ENCODE results near the gene AAR2. TPM values are rescaled to one million over a fixed set of nuclear protein-coding genes. Genes with fewer than 3 reads are reported as not detected.

The AAR2 gene
- total and polyA plus RNA-seq, 4 donors, result 14.1 to 17.9 (median 17.4) TPM

GRCh38 chr20:36234771-36235320 is 1.4 kb upstream of the AAR2 start:
- Histone ChIP-seq H3K36me3 (ENCODE audit: control insufficient read depth in 4 of 4, insufficient read depth in 3 of 4, low read depth in 1 of 4, low read length in 3 of 4) (peaks cover 0 to 6% (median 0%) of the 10 kb centered on the region in 4 donors), H3K9ac (ENCODE audit: low read depth in 1 of 2, low read length in 2 of 2) (no peak overlapping the region), H3K9me3 (ENCODE audit: control insufficient read depth in 4 of 4, low read length in 3 of 4) (no peaks in the 10 kb centered on the region), H3K4me3 (ENCODE audit: low read depth in 1 of 3, low read length in 3 of 3) (no peak overlapping the region), H3K27ac (ENCODE audit: low read depth in 1 of 2, low read length in 2 of 2) (no peak overlapping the region), H3K4me1 (ENCODE audit: control insufficient read depth in 4 of 4, insufficient read depth in 4 of 4, low read length in 3 of 4) (peaks cover 5 to 25% (median 20%) of the 10 kb centered on the region in 4 donors), H3K27me3 (ENCODE audit: control insufficient read depth in 4 of 4, insufficient read depth in 4 of 4, low read length in 3 of 4) (no peaks in the 10 kb centered on the region)
- DNase-seq (ENCODE audit: low spot score), result no peak
- 84% methylated on average over 4 of the region's 4 CpGs for whole genome bisulfite sequencing
- TF ChIP-seq CTCF (IDR thresholded peaks at IDR 0.05; ENCODE audit: low read depth, low read length, missing input control), result no peak
- no peak for TF ChIP-seq HNF4A (conservative IDR thresholded peaks at IDR 0.05)
- no peak for TF ChIP-seq NR2F2 (IDR thresholded peaks at IDR 0.05)
- TF ChIP-seq TAF1 (conservative IDR thresholded peaks at IDR 0.05), result no peak
- no peak for TF ChIP-seq FOXA1 (IDR thresholded peaks at IDR 0.05)
- no peak for TF ChIP-seq SP1 (IDR thresholded peaks at IDR 0.05)
- no peak for TF ChIP-seq ATF3 (IDR thresholded peaks at IDR 0.05)
- no peak for TF ChIP-seq REST (IDR thresholded peaks at IDR 0.05)
- no peak for TF ChIP-seq FOXA2 (IDR thresholded peaks at IDR 0.05)
- no peak for TF ChIP-seq YY1 (IDR thresholded peaks at IDR 0.05)
- TF ChIP-seq HNF4G (IDR thresholded peaks at IDR 0.05), result no peak
- no peak for TF ChIP-seq RXRA (IDR thresholded peaks at IDR 0.05)
- TF ChIP-seq EGR1 (IDR thresholded peaks at IDR 0.05; ENCODE audit: low read depth in 2 of 2), result no peak
- no peak for TF ChIP-seq ZBTB33 (IDR thresholded peaks at IDR 0.05)
- TF ChIP-seq MAX (IDR thresholded peaks at IDR 0.05), result no peak
- TF ChIP-seq JUND (IDR thresholded peaks at IDR 0.05), result no peak
- TF ChIP-seq GABPA (IDR thresholded peaks at IDR 0.05 in 1 of 2, conservative IDR thresholded peaks at IDR 0.05 in 1 of 2), result no peak
